Glutamatergic neuron (in vitro differentiated cells): ENCODE measurements around the gene SPATA3. TPM values are rescaled to one million over a fixed set of nuclear protein-coding genes. Genes with fewer than 3 reads are reported as not detected.
"Not testable (repeated sequence)": the region's sequence is repeated elsewhere in the genome, so short reads cannot be mapped to it uniquely, and the experiment has no call there.

Source experiments
- DNase-seq: peaks from one replicate; pipeline ENCODE4 v3.0.0; 2022
- H3K27ac Mint-ChIP-seq: one replicate; pipeline ENCODE4 v1.8.0; 2020; ENCODE audit warnings: mild to moderate bottlenecking, mixed read lengths, inconsistent platforms; ENCODE audit not compliant: unreplicated experiment
- H3K27me3 Mint-ChIP-seq: one replicate; pipeline ENCODE4 v1.8.0; 2020; ENCODE audit warnings: mild to moderate bottlenecking, moderate library complexity, mixed read lengths, inconsistent platforms; ENCODE audit not compliant: unreplicated experiment
- H3K36me3 Mint-ChIP-seq: one replicate; pipeline ENCODE4 v1.8.0; 2020; ENCODE audit warnings: mild to moderate bottlenecking, mixed read lengths, inconsistent platforms; ENCODE audit not compliant: unreplicated experiment
- H3K4me1 Mint-ChIP-seq: one replicate; pipeline ENCODE4 v1.8.0; 2020; ENCODE audit warnings: mild to moderate bottlenecking, low read depth, mixed read lengths, inconsistent platforms; ENCODE audit not compliant: unreplicated experiment
- H3K4me3 Mint-ChIP-seq: one replicate; pipeline ENCODE4 v1.8.0; 2020; ENCODE audit warnings: mild to moderate bottlenecking, mixed read lengths, inconsistent platforms; ENCODE audit not compliant: unreplicated experiment
- H3K9me3 Mint-ChIP-seq: one replicate; pipeline ENCODE4 v1.8.0; 2020; ENCODE audit warnings: mild to moderate bottlenecking, moderate library complexity, mixed read lengths, inconsistent platforms; ENCODE audit not compliant: unreplicated experiment
- CTCF ChIP-seq: fragments of 200-600 bp; sonication (generic); IDR thresholded peaks from one replicate; pipeline ENCODE4 v1.5.0; 2021; ENCODE audit not compliant: partially characterized antibody, unreplicated experiment
- total RNA-seq: library from RNA; stranded (reverse); fragmentation: NEBNext Ultra II Directional; extraction: Animal tissue kit (Norgen Biotek cat#: 25700); gene quantifications from one replicate; pipeline ENCODE4 v1.2.1, GENCODE V29; 2021; ENCODE audit not compliant: unreplicated experiment

Gene SPATA3
- total RNA-seq, 1 donor from 2014 or later, result not detected

GRCh38 chr2:231015926-231016325 is 20.0 kb downstream of the SPATA3 start:
- Mint-ChIP-seq H3K4me3 (no peak overlapping the region), H3K27me3 (no peaks in the 10 kb centered on the region), H3K9me3 (peaks cover 3% of the 10 kb centered on the region), H3K27ac (no peak overlapping the region), H3K4me1 (no peaks in the 10 kb centered on the region), H3K36me3 (no peaks in the 10 kb centered on the region)
- DNase-seq, result no peak
- TF ChIP-seq CTCF, result no peak

- Mint-ChIP-seq H3K4me3 (no peak overlapping the region), H3K9me3 (peaks cover 3% of the 10 kb centered on the region), H3K27ac (no peak overlapping the region), H3K4me1 (no peaks in the 10 kb centered on the region), H3K36me3 (no peaks in the 10 kb centered on the region), H3K27me3 (no peaks in the 10 kb centered on the region)
- no peak for DNase-seq
- no peak for TF ChIP-seq CTCF
Observed at GRCh38 chr2:231016566-231017230, 20.8 kb downstream of the SPATA3 start.

GRCh38 chr2:231017231-231017598 is 21.3 kb downstream of the SPATA3 start:
- H3K27ac Mint-ChIP-seq, result no peak overlapping the region
- no peaks in the 10 kb centered on the region for H3K27me3 Mint-ChIP-seq
- H3K4me1 Mint-ChIP-seq, result no peaks in the 10 kb centered on the region
- TF ChIP-seq CTCF, result no peak
- H3K9me3 Mint-ChIP-seq, result peaks cover 3% of the 10 kb centered on the region
- H3K4me3 Mint-ChIP-seq, result no peak overlapping the region
- DNase-seq, result no peak
- no peaks in the 10 kb centered on the region for H3K36me3 Mint-ChIP-seq

- Mint-ChIP-seq H3K27me3 (no peaks in the 10 kb centered on the region), H3K36me3 (no peaks in the 10 kb centered on the region), H3K4me1 (no peaks in the 10 kb centered on the region), H3K27ac (no peak overlapping the region), H3K9me3 (peaks cover 2% of the 10 kb centered on the region), H3K4me3 (no peak overlapping the region)
- TF ChIP-seq CTCF, result no peak
- DNase-seq, result no peak
Observed at GRCh38 chr2:231018184-231018583, 22.3 kb downstream of the SPATA3 start.

- H3K4me1 Mint-ChIP-seq, DNase-seq, H3K27me3 Mint-ChIP-seq, H3K36me3 Mint-ChIP-seq, H3K27ac Mint-ChIP-seq, H3K9me3 Mint-ChIP-seq, H3K4me3 Mint-ChIP-seq: not testable (repeated sequence)
Observed at GRCh38 chr2:231025059-231025458, 29.1 kb downstream of the SPATA3 start.
